Adrenal gland (tissue), 12 donors: ENCODE measurements around the gene DOCK8. TPM values are rescaled to one million over a fixed set of nuclear protein-coding genes. Genes with fewer than 3 reads are reported as not detected.

Experiments used
- DNase-seq, 7 donors: peaks; one replicate each; pipeline ENCODE4 v3.0.0-alpha.2; 2019 to 2020
- H3K27ac ChIP-seq, 5 donors: fragments of 200-600 bp; sonication (generic) in 4 of 5; 1 replicate in 3 of 5; 2 replicates in 2 of 5; pipeline versions ENCODE4 v1.5.1 to v1.8.0; 2016 to 2020; ENCODE audit warnings: mild to moderate bottlenecking in 1 of 5
- H3K27me3 ChIP-seq: fragments of 200-600 bp; 2 replicates; pipeline ENCODE4 v1.8.0; 2021
- H3K36me3 ChIP-seq, 2 donors: fragments of 200-600 bp; replicated peaks in 1 of 2; 1 replicate in 1 of 2; 2 replicates in 1 of 2; pipeline versions ENCODE4 v1.5.1 to v1.8.0; 2018 to 2022
- H3K4me1 ChIP-seq, 2 donors: fragments of 200-600 bp; replicated peaks in 1 of 2; 1 replicate in 1 of 2; 2 replicates in 1 of 2; pipeline versions ENCODE4 v1.5.1 to v1.8.0; 2018 to 2021
- H3K4me3 ChIP-seq, 4 donors: fragments of 200-600 bp; sonication (generic) in 3 of 4; one replicate each; pipeline ENCODE4 v1.5.1; 2016 to 2018
- H3K9me3 ChIP-seq, 3 donors: fragments of 200-600 bp; sonication (generic) in 1 of 3; replicated peaks in 1 of 3; 1 replicate in 2 of 3; 2 replicates in 1 of 3; pipeline versions ENCODE4 v1.5.1 to v1.8.0; 2016 to 2021
- CTCF ChIP-seq, 6 experiments: fragments of 450-650 bp in 4 of 6; fragments of 200-600 bp in 2 of 6; sonication (generic) in 1 of 6; IDR thresholded peaks; 1 replicate in 5 of 6; 2 replicates in 1 of 6; pipeline versions ENCODE4 v1.5.1 to v1.8.0; 2016 to 2021; ENCODE audit warnings: antibody characterized with exemption in 6 of 6, mild to moderate bottlenecking in 2 of 6, moderate library complexity in 1 of 6
- POLR2A ChIP-seq, 2 donors: fragments of 450-650 bp; IDR thresholded peaks; one replicate each; pipeline ENCODE4 v1.6.1; 2017; ENCODE audit warnings: antibody characterized with exemption in 2 of 2, mild to moderate bottlenecking in 2 of 2, moderate library complexity in 1 of 2
- WGBS, 4 donors: extraction: QIAGEN DNeasy Blood & Tissue Kit in 2 of 4; methylation state at CpG; one replicate each; pipeline versions ENCODE4 v1.1.5 to v1.1.7; 2013 to 2017; 5-methylcytosine and 5-hydroxymethylcytosine counted together
- intact Hi-C, 2 donors: fragments of 100-400 bp; cut with DNase I; formaldehyde crosslinking; loops; one replicate each; pipeline versions ENCODE4 v1.14.1 to v1.15.0; 2022 to 2023
- polyA plus RNA-seq, 3 donors: library from polyadenylated mRNA; stranded (reverse); fragments of 200-250 nt in 2 of 3; fragments of 350-450 nt in 1 of 3; fragmentation: Illumina TruSeq in 1 of 3; extraction: RNeasy Lipid Tissue Mini Kit (QIAGEN cat#74804) in 1 of 3; gene quantifications; one replicate each; pipeline ENCODE4 v1.2.3, GENCODE V29; 2013 to 2014
- total RNA-seq, 9 donors: library from RNA; depleted of rRNA in 4 of 9; stranded (reverse); fragments of >200 nt in 4 of 9; fragments of 120-200 nt in 1 of 9; fragmentation: NEBNext Ultra II Directional in 1 of 9; extraction: Animal tissue kit (Norgen Biotek cat#: 25700) in 1 of 9; gene quantifications; one replicate each; pipeline versions ENCODE4 v1.1.0 to v1.2.4, GENCODE V29; 2013 to 2023
- donor health status: healthy with polysubstance abuse.
- donor health status: Bipolar disorder and iron deficiency.
- donor health status: DM: yes; HTN: yes; CAD: no.
- donor health status: DM: no; HTN: no; CAD: no.
- donor health status: DM: no; HTN: no; CAD: no.
- donor health status: DM: yes; HTN: yes; CAD: no.

The DOCK8 gene
- total and polyA plus RNA-seq, 12 donors = 8.3 to 134 (median 40.5) TPM

GRCh38 chr9:311841-312240 lies 97.2 kb downstream of the DOCK8 start:
- WGBS, 4 donors = 88 to 94% (median 90%) methylated on average over 14 of the region's 14 CpGs
- H3K36me3 ChIP-seq = peaks cover 0 to 13% of the 10 kb centered on the region in 2 donors
- no peaks in the 10 kb centered on the region for H3K9me3 ChIP-seq
- DNase-seq = no peak
- intact Hi-C loops = no loop called here
- no peaks in the 10 kb centered on the region for H3K27me3 ChIP-seq
- H3K4me1 ChIP-seq = no peaks in the 10 kb centered on the region
- TF ChIP-seq POLR2A (IDR thresholded peaks at IDR 0.05) (no peak), CTCF (IDR thresholded peaks at IDR 0.05) (no peak)
- no peak overlapping the region for H3K27ac ChIP-seq
- H3K4me3 ChIP-seq = no peak overlapping the region

GRCh38 chr9:312596-313320 lies 98.1 kb downstream of the DOCK8 start:
- Histone ChIP-seq H3K9me3 (no peaks in the 10 kb centered on the region), H3K4me3 (no peak overlapping the region), H3K27me3 (no peaks in the 10 kb centered on the region), H3K4me1 (no peaks in the 10 kb centered on the region), H3K36me3 (peaks cover 0 to 12% of the 10 kb centered on the region in 2 donors), H3K27ac (no peak overlapping the region)
- DNase-seq = no peak
- intact Hi-C loops = no loop called here
- 72 to 81% (median 72%) methylated on average over 7 of the region's 7 CpGs for WGBS, 4 donors
- no peak for TF ChIP-seq POLR2A (IDR thresholded peaks at IDR 0.05)
- TF ChIP-seq CTCF (IDR thresholded peaks at IDR 0.05) = no peak

GRCh38 chr9:316382-316965 lies 101.8 kb downstream of the DOCK8 start:
- 66 to 89% (median 73%) methylated on average over 2 of the region's 2 CpGs for WGBS, 4 donors
- Histone ChIP-seq H3K9me3 (no peaks in the 10 kb centered on the region), H3K27ac (no peak overlapping the region), H3K27me3 (no peaks in the 10 kb centered on the region), H3K36me3 (peaks cover 0 to 12% of the 10 kb centered on the region in 2 donors), H3K4me3 (no peak overlapping the region), H3K4me1 (no peaks in the 10 kb centered on the region)
- intact Hi-C loops = no loop called here
- DNase-seq = no peak
- no peak for TF ChIP-seq POLR2A (IDR thresholded peaks at IDR 0.05)
- TF ChIP-seq CTCF (IDR thresholded peaks at IDR 0.05) = peak in 4 of 6 experiments; percentile 4 to 34 (median 24)

GRCh38 chr9:318646-319045 lies 104.0 kb downstream of the DOCK8 start:
- no peaks in the 10 kb centered on the region for H3K9me3 ChIP-seq
- TF ChIP-seq POLR2A (IDR thresholded peaks at IDR 0.05) = no peak
- TF ChIP-seq CTCF (IDR thresholded peaks at IDR 0.05) = no peak
- H3K4me1 ChIP-seq = no peaks in the 10 kb centered on the region
- intact Hi-C loops = no loop called here
- peaks cover 0 to under 1% of the 10 kb centered on the region in 2 donors for H3K36me3 ChIP-seq
- H3K27ac ChIP-seq = no peak overlapping the region
- H3K4me3 ChIP-seq = no peak overlapping the region
- no peaks in the 10 kb centered on the region for H3K27me3 ChIP-seq
- DNase-seq = no peak
- 70 to 89% (median 77%) methylated on average over 2 to 4 of the region's 4 CpGs for WGBS, 4 donors
